Vagina (tissue), 2 donors: ENCODE measurements around the gene USP21.

Experiments
- POLR2A ChIP-seq, 2 donors: fragments of 450-650 bp; IDR thresholded peaks; one replicate each; pipeline ENCODE4 v1.6.1; 2017; ENCODE audit warnings: antibody characterized with exemption in 2 of 2, mild to moderate bottlenecking in 2 of 2, moderate library complexity in 2 of 2
- TF ChIP-seq, protein P1 (sequence below), 3 experiments: fragments of 450-650 bp in 2 of 3; fragments of 200-600 bp in 1 of 3; sonication (generic) in 1 of 3; IDR thresholded peaks; one replicate each; pipeline ENCODE4 v1.5.1; 2017 to 2019; ENCODE audit warnings: antibody characterized with exemption in 3 of 3, mild to moderate bottlenecking in 2 of 3, moderate library complexity in 2 of 3

GRCh38 chr1:161121834-161122233 lies 37.5 kb upstream of the USP21 start:
- TF ChIP-seq, protein P1, sequence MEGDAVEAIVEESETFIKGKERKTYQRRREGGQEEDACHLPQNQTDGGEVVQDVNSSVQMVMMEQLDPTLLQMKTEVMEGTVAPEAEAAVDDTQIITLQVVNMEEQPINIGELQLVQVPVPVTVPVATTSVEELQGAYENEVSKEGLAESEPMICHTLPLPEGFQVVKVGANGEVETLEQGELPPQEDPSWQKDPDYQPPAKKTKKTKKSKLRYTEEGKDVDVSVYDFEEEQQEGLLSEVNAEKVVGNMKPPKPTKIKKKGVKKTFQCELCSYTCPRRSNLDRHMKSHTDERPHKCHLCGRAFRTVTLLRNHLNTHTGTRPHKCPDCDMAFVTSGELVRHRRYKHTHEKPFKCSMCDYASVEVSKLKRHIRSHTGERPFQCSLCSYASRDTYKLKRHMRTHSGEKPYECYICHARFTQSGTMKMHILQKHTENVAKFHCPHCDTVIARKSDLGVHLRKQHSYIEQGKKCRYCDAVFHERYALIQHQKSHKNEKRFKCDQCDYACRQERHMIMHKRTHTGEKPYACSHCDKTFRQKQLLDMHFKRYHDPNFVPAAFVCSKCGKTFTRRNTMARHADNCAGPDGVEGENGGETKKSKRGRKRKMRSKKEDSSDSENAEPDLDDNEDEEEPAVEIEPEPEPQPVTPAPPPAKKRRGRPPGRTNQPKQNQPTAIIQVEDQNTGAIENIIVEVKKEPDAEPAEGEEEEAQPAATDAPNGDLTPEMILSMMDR (IDR thresholded peaks at IDR 0.05), result no peak
- no peak for TF ChIP-seq POLR2A (IDR thresholded peaks at IDR 0.05)
